Measurements from ENCODE around the gene ADAMTS2.

The ADAMTS2 gene

DNA sequence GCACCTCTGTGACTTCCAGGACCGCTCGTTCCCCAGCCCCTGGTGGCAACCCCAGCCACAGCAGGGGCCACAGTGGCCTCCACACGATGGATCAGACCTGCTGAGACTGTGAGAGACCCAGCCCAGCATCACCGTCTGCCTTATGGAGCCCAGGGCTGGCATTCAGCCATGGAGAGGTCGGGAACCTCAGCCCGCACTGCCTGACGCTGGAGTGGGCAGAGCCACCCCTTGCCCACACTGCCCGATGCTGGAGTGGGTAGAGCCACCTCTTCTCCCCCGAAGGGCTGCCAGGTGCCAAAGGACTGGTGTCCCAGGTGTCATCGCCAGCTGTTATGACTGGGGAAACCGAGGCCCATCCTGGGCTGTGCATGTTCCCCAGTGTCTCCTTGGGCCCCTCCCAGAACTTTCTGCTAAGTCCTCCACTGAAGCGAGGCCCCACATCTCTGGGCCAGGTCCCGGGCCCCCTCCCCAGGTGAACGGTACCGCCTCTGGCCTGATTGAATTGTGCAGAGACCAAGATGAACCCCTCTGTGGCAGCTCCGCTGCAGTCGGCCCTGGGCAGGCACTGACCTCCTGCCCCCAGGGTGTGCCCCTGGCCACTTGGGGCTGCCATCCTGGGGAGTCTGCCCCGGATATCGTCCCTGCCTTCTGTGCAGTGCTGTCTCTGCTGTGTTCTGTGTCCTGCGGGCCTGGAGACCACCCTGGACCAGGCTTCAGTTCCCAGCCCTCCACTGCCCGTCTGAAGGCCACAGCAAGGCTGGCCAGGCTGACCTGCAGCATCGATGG is 137.1 kb downstream of the ADAMTS2 start:
- no peak for DNase-seq

DNA sequence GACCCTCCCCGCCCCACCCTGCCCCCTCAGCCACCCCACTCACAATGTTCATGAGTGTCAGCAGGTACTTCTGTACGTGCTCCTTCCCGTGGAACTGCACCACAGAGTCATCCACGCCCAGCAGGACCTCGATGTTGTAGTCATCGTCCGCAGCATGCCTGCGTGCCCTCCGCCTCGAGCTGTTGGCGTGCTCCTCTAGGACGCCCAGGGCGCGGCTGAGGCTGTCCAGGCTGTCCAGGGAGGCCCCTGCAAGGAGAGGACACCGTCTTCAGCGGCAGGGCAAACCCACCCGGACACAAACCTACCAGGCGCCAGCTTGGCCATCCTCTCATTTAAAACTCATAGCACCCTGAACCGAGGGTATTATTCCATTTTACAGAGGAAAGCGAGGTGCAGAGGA is 137.8 kb downstream of the ADAMTS2 start:
- no peak for DNase-seq

DNA sequence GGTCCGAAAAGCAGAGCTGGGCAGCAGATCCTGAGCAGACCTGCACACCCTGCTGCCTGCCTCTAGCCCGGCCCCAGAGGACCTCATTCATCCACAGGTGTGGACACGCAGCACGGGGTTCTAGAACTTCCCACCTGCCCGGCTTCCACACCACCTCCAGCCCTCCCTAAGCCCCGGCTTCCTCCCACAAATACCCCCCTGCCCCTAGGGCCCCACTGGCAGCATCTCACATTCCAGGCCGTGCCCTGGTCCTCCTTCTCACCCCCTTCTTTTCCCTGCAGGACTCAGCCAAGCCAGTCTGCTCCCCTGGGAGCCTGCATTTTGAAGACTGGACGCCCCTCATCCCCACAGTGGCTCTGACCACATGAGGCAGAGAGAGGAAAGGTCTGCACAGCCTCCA is 138.9 kb downstream of the ADAMTS2 start:
- no peak for DNase-seq

DNA sequence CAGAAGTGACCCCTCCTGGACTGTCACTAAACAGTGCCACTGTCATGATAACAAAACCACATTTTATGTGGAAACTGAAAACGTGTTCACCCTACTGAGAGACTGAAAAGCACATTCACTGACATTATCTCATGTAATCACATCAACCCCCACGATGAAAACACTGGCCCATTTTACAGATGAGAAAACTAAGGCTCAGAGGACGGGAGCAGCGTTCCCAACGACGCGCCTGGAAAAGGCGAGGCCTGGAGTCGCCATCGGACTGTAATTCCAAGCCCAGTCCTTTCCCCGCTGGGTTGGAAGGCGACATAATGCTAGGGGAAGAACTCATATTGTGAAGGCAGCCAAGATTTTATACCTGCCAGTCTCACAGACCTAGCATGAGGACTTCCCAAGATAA is 140.0 kb downstream of the ADAMTS2 start:
- no peak for DNase-seq

DNA sequence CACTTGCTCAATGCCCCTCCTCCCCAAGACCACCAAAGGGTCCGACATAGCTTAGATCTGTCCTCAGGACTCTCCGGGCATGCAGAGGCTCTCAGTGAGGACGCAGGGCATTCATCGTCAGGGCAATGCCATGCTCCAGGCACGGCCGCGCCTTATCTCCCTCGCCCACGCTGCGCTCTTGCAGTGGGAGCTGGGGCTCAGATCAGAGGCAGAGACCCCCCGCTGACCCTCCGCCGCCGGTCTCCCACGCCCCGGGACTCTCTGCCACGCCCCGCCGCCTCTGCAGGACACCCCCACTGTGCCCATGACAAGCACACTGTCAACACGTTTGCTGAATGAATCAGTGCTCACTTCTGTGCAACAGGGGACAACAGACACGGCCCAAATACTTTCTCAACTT is 140.7 kb downstream of the ADAMTS2 start:
- DNase-seq = no peak

DNA sequence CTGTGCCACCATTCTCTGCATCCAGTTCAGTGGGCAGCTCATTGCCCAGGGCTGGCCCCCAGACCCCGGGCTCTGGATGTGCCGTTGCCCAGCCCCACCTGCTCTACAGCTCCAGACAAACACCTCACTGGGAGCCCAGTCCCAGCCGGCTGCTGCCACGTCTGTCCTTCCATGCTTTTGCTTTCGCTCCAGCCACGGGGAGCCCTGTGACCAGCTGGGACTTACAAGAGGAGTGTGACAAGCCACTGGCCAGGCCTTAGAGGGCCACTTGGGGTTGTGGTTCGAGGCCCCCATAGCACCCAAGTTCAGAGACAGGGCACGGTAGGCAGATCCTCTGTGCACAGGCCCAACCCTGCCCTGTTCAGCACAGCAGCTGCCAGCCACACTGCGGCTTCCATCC is 142.0 kb downstream of the ADAMTS2 start:
- DNase-seq = no peak

DNA sequence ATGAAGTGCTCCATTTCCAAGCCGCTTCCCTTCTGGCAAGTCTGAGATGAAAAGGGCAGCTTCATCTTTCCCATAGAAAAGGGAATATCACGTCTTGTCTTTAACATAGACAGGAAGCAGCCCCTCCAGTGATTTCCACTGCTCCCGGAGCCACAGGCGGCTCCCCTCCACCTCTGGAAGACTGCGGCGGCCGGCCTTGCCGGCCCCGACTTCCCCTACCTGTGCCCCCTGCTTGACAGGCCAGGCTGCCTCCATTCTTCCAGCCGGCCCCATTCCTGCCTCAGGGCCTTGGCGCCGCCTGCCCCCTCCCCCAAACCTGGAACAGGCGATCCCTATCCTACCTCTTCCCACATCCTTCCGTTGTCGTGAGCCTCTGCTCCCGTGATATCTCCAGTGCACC is 143.3 kb downstream of the ADAMTS2 start:
- no peak for DNase-seq

DNA sequence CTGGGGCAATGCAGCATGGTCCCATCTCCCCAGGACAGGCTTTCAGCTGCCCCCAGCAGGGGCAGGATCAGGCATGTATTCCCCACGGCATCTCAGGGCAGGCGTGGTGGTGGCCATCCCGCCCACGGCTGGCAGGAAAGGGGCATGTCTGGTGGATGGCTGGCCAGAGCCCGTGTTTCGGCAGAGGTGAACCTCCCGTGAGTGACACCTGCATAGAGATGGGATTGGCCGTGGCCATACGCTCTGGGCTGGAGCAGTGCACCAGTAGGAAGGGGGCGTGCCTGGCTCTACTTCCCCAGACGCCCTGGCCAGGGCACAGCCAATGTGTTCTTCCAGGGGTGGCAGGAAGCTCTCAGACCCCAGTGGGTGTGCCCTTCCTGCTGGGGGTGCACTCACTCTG is 146.0 kb downstream of the ADAMTS2 start:
- no peak for DNase-seq

DNA sequence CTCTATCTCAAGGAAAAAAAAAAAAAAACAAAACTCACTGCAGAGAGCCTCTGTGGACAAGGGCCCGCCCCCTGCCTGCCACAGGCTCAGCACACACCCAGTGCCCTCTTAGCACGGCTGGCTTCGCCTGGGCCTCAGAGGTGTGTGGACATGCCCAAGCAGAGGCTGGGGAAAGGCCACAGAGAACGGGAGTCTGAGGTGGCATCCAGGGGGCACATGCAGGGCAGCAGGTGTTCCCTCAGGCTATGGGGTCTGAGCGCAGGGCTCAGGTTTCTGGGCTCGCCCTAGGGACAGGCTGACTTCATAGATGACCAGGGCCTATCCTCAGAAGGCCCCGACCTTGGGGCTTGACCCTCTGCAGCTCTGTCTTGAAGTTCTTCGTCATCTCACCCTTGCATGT is 146.4 kb downstream of the ADAMTS2 start:
- DNase-seq = no peak

DNA sequence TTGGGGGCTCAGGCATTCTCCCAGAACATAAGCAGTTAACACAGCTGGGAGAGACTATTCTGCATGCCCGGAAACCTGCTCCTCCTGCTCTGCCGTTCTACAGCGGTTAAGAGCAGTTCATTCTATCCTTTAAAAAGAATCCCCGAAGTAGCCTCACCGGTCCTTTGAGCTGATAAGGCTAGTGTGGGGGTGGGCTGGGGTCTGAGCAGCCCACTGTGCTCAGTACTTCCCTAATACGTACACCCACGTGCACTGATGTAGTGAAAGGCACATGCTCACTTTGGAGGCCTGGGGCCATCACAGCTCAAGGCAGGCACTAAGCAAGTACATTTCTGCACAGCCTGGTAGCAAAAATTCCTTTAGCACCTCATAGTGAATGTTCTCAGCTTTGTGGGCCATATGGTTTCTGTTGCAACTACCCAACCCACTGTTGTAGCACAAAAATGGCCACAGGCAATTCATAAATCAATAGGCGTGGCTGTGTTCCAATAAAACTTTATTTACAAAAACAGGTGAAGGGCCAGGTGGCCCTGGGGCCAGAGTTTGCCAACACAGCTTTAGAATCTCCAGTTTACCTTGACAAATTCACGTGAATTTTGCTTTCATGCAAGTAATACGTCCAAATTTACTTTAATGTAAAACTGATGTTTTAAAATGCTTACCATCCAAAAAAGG is 148.7 kb downstream of the ADAMTS2 start:
- DNase-seq = no peak

DNA sequence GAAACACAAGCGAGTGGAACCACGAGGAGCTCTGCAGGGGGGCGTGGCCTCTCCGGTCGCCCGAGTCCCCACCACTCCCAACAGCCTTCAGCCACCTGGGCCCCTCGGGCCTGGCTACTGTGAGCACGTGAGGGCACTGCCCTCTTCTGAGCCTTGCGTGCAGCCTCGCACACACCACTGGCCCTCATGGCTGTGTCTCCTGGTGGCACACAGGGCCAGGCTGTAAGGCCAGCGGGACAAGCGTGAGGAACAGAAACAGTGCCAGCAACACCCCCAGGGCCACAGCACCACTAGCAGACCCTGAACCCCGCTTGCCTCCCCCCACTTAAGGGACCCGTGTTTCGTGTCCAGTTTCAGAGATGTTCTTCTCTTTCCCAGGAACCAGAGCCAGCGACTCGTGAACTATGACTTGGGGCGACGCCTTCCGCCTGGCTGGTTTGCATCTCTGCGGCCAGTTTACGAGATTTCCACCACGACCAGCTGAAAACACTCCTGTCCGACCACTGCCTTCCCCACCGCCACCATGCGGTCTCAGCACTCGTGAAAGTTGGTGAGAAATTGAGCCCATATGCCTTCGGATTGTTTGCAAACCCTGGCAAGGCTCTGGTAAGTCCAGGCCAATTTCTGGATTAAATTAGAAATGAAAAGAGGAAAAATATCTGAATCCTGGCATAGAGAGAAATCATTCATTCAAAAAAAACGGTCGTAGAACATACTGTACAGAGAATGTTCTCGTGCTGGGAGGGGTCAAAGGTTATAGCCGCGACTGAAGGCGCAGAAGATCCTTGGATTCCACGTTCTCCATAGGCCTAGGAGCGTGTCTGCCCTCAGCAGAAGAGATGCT is 149.5 kb downstream of the ADAMTS2 start:
- no peak for DNase-seq

DNA sequence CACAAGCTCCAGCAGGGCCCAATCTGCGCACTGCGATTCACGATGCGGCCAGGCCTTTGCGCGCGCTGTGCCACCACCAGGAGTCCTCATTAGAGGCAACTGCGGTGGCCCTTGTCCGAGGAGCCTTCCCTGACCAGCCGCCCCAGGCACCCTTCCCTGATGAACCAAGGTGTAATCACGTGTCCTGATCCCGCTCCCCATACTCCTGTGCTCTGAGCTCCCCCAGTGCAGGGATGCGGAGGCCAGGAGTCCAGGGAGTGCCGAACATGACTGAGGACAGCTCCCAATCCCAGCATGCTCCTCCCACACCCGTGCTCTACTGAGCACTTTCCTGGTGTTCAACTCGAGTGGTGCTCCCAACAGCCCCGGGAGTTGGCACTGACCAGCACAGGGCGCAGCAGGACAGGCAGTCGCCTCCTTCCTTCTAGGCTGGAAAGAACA is 150.3 kb downstream of the ADAMTS2 start:
- DNase-seq = no peak

DNA sequence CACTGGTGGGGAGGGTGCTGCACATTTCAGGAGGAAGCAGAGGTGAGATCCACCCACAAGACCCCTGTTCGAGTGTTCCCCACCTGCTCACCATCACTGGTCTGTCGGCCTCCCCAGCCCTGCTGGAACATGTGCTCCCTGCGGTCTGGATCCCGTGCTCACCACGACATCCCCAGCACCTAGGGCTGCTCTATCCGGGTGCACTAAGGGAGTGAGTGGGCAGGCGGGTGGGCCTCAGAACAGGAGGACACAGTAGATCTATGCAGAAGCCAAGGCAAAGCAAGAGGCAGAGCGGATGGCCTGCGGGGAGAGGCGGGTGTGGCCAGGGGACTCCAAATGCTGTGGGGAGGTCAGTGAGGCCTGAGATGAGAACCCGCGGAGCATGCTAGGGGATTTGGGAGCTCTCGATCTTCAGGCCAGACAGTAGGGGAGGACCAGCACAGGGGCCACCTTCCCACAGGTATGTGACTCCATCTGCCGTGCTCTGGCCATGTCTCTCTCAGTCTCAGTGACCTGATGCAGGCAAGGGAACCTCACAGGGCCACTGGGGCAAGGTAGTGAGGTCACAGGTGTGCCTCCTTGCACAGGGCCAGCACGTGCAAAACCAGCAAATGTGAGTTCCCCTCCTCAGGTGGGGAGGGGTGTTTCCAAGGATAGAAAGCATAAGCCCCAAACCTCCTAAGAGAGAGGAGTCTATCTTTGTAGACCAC is 150.9 kb downstream of the ADAMTS2 start:
- no peak for DNase-seq

DNA sequence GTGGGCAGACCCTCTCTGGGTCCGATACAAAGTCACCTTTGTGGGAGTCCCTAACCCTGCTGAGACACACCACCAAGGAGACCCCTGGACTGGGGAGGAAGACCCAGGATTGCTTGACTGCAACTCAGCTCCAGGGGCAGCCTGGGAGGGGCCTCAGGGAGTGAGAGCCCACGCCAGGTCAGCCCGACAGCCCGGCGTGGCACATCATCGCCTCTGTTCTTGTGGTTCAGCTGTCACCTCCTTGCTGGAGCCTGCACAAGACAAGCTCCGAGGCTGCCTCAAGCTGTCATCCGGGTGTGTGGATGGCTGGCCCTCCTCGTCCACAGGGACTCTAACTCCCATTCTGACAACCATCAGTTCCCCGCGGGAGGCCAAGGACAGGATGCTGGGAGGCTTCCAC is 151.5 kb downstream of the ADAMTS2 start:
- DNase-seq = no peak

DNA sequence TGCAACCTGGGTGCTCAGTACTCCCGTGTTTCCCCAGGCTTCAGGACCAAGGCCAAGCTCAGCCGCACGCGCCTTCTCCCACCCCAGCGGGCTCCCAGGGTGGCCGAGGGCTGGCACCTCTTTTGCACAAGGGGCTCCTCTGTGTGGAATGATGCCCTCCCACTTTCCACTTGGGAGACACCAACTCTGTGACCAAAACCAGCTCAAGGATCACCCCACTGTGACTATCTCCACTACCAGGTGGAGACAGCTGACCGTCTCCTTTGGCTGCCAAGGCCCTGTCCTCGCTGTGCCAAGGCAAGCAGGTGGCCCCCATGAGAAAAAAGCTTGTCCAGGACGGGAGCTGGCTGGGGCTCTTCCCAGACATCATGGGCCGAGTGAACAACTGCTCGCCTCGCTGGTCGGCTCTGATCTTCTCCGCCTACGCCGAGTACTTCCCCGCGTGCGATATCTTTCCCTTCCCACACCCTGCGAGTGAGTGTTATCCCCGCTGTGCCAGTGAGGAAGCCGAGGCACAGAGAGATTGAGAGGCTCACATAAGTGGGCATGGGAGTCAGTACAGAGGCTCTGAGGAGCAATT is 152.3 kb downstream of the ADAMTS2 start:
- DNase-seq = no peak

DNA sequence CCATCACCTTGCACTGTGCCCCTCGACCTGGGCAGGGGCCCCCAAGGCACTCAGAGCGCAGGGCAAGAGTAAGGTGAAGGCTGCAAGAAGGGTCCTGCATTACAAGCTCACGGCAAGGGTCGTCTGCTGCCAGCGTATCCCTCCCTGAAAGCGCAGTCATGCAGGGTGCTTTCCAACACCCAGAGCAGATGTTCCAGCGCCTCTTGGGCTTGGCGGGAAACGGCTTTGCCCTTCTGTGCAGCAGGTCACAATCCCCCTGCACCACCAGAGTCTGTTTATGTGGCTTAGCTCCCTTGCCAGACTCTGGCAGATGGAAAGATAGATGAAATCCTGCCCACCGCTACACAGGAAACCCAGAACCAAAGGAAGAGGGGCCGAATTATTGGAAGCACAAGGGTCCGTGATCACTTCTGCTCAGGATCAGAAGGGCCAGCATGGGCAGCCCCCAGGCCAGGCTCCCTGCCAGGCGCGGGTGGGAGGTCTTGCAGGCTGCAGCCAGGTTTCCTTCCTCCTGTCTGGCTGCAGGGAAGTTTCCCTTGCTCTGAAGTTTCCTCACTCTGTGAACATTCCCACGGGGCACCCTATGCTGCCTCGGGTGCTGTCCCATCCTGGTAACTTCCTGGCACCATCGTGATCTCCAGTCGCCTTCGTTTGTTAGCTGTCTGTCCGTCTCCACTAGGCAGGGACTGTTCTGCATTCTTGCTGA is 152.9 kb downstream of the ADAMTS2 start:
- DNase-seq = no peak

DNA sequence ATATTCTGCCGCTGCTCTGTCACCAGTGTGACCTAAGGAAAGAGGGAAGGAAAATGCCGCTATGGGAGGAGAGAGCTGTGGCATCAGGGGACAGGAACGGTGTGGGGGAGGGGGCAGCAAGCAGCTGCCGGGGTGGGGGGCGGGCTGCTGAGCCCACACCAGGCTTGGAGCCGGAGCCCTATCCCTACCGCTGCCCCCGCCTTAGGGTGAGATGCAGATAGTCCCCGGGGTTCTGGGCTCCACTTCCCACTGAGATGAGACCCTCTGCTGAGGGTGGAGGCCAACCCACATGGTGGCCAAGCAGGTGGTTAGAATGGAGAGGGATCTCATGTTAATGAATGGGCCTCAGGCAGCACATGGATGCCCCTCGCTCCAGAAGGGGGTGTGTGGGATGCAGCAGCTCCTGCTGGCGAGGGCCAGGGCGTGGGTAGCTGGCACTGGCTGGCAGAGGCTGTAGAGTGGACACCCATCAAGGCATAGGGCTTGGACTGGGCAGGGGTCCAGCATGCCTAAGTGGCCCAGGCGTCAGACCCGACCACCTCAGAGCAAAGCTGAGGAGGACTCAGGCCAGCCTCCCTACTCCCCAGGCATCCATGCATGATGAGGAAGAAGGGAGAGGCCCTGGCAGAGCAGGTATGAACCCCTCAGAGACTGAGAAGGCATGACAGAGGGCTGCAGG is 153.6 kb downstream of the ADAMTS2 start:
- DNase-seq = no peak

DNA sequence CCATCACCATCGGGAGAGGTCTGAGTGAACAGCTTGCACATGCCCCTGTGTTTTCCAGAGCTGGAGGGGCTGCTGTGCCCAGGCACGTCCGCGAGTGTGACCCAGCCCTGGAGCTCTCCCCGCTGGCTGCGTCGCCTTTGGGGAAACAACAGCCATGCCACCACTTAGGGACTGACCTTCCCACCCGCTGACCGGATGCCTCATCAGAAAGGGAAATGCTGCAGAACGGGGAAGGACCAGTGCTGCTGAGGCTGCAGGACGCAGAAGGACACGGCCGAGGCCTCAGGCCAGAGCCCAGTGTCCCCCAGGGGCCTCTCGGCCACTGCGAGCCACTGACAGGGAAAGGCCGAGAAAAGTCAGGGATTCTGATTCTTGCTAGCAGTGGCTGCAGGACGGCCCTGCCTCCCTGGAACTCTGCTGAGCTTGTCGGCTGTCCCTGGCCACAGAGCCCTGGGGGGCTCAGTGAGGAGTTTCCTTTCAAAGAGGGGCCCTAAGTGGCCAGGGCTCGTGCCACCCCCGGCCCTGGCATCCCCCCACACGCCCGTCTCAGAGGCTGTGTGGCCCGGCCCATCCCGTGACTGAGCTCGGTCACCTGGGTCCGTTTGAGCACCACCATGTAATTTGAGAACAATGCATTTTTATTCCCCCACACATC is 154.3 kb downstream of the ADAMTS2 start:
- DNase-seq = no peak

DNA sequence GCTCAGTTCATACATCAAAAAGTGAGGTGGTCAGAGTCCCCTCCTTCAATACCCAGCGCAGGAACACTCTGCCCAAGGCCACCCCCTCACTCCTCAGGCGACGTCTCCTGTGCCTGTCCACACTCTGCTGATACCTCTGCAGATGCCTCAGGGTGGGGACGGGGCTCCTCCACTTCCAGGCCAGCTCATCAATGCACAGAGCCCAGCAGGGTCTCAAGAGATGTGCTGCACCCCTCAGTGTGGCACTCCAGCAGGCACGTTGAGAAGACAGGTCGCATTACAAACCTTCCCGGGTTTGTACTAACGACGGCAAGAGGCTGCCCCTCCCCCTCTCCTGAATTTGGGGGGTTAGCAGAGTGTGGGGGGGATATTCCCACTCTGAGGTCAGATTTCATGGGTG is 156.6 kb downstream of the ADAMTS2 start:
- no peak for DNase-seq

DNA sequence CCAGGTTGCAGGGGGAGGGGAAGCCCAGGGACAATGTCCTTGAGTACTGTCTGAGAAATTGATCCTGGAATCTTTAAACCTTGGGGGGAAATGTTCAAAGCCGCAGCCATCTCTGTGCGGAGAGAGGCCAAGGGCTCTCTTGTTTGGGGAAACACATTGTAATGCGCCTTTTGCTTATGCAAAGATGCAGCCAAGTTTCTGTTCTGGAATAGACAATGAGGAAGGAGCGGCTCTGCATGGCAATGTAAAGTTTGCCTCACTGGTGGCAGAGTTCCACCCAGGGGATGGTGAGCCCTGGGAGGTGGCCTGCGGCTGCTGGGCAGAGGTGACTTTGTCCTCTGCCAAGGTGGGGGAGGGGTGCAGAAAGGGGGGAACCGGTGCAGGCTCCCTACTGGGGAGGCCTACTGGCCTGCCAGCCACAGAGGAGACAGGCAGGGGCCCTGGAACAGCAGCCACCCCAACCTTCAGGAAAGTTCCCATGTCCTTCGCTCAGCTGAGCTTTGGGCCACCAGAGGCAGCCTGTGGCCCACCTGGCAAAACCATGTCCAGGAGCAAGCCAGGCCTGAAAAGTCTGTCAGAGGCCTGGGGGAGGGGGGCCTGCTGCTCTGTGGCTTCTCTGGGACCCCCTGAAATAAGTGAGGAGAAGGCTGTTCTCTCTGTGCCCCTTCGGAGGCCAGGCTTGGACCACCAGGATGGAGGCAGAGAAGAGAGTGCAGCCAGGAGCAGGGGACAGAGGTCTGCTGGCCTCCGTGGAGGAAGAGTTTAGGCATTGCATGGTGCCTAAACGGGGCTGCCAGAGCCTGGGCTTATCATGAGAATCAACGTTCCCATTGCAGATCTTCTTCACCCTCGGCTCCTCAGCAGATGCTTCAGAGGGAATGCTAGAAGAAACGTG is 157.3 kb downstream of the ADAMTS2 start:
- DNase-seq = no peak
